IMR-90 (cell line): Measurements from ENCODE around the gene NOL6. TPM values are rescaled to one million over a fixed set of nuclear protein-coding genes. Genes with fewer than 3 reads are reported as not detected.
A peak's percentile ranks its signal among the peaks of the same experiment; 100 is the strongest.

Source experiments
- ATAC-seq: fragments of 200-7000 bp; cut with Tn5 transposase; 2 replicates; pipeline ENCODE4 v1.9.1; 2020; ENCODE audit warnings: low read depth, mild to moderate bottlenecking, moderate library complexity
- BruUV-seq: library from RNA; stranded (reverse); fragments of 400-500 nt; replicated peaks from 2 replicates; lab custom pipeline; 2021; lab: Mats Ljungman, UMichigan
- CTCF ChIA-PET: fragments of 300-600 bp; formaldehyde crosslinking; extraction: SDS; loops from one replicate; lab custom pipeline; 2021; ENCODE audit warnings: antibody characterized with exemption; lab: Yijun Ruan, JAX
- POLR2A ChIA-PET: fragments of 300-600 bp; sonication (Branson Sonifier 250); formaldehyde crosslinking; loops from one replicate; lab custom pipeline; 2022; ENCODE audit warnings: antibody characterized with exemption; ENCODE audit not compliant: unreplicated experiment; lab: Charles Lee
- DNase-seq: peaks from one replicate; pipeline ENCODE4 v3.0.0; 2013
- H2AFZ ChIP-seq: replicated peaks from 2 replicates; pipeline ENCODE3; 2013; ENCODE audit warnings: low read length, mild to moderate bottlenecking; ENCODE audit not compliant: poor library complexity
- H2AK5ac ChIP-seq: 2 replicates; pipeline ENCODE4 v1.6.1; 2013; ENCODE audit warnings: low read depth, low read length, inconsistent platforms
- H2AK9ac ChIP-seq: replicated peaks from 2 replicates; pipeline ENCODE3; 2013; ENCODE audit warnings: mild to moderate bottlenecking, low read depth, low read length, moderate library complexity; ENCODE audit not compliant: poor library complexity
- H2BK120ac ChIP-seq: 2 replicates; pipeline ENCODE4 v1.6.1; 2013; ENCODE audit warnings: low read depth, low read length, inconsistent platforms
- H2BK15ac ChIP-seq: 3 replicates; pipeline ENCODE4 v1.6.1; 2013; ENCODE audit warnings: low read depth, low read length, inconsistent platforms
- H2BK20ac ChIP-seq: 2 replicates; pipeline ENCODE4 v1.6.1; 2013; ENCODE audit warnings: low read depth, mild to moderate bottlenecking, inconsistent platforms, low read length, moderate library complexity
- H2BK5ac ChIP-seq: 2 replicates; pipeline ENCODE4 v1.6.1; 2013; ENCODE audit warnings: mild to moderate bottlenecking, low read depth, low read length, inconsistent platforms; ENCODE audit not compliant: poor library complexity, severe bottlenecking
- H3K14ac ChIP-seq: replicated peaks from 2 replicates; pipeline ENCODE4 v1.6.1; 2013; ENCODE audit warnings: low read depth, low read length, inconsistent platforms
- H3K18ac ChIP-seq: 2 replicates; pipeline ENCODE4 v1.6.1; 2013; ENCODE audit warnings: low read depth, low read length, control low read depth
- H3K23ac ChIP-seq: 2 replicates; pipeline ENCODE4 v1.6.1; 2013; ENCODE audit warnings: low read depth, low read length, inconsistent platforms
- H3K27ac ChIP-seq: 2 replicates; pipeline ENCODE4 v1.5.1; 2013; ENCODE audit warnings: mild to moderate bottlenecking, control low read depth, low read length; ENCODE audit not compliant: insufficient read depth
- H3K27me3 ChIP-seq: 2 replicates; pipeline ENCODE4 v1.6.1; 2013; ENCODE audit warnings: low read length; ENCODE audit not compliant: control insufficient read depth, insufficient read depth
- H3K36me3 ChIP-seq: 2 replicates; pipeline ENCODE4 v1.6.1; 2013; ENCODE audit warnings: low read length, mixed read lengths; ENCODE audit not compliant: control insufficient read depth, insufficient read depth
- H3K4ac ChIP-seq: 2 replicates; pipeline ENCODE4 v1.6.1; 2013; ENCODE audit warnings: low read depth, low read length, inconsistent platforms
- H3K4me1 ChIP-seq: 2 replicates; pipeline ENCODE4 v1.6.1; 2013; ENCODE audit warnings: low read length, mixed read lengths; ENCODE audit not compliant: control insufficient read depth, insufficient read depth
- H3K4me2 ChIP-seq: 2 replicates; pipeline ENCODE4 v1.6.1; 2013; ENCODE audit warnings: low read depth, mild to moderate bottlenecking, control low read depth, low read length, moderate library complexity
- H3K4me3 ChIP-seq: 2 replicates; pipeline ENCODE4 v1.5.1; 2013; ENCODE audit warnings: low read depth, mild to moderate bottlenecking, control low read depth, low read length, moderate library complexity; ENCODE audit not compliant: insufficient read depth
- H3K56ac ChIP-seq: 2 replicates; pipeline ENCODE4 v1.6.1; 2013; ENCODE audit warnings: low read length, inconsistent platforms; ENCODE audit not compliant: insufficient read depth; ENCODE audit errors: extremely low read depth
- H3K79me1 ChIP-seq, 2 experiments: 2 replicates each; pipeline ENCODE4 v1.6.1; 2013; ENCODE audit warnings: low read length in 2 of 2, inconsistent platforms in 1 of 2, low read depth in 1 of 2
- H3K9ac ChIP-seq: 2 replicates; pipeline ENCODE4 v1.6.1; 2013; ENCODE audit warnings: low read depth, low read length, control low read depth
- H3K9me1 ChIP-seq: 2 replicates; pipeline ENCODE4 v1.6.1; 2013; ENCODE audit warnings: low read length, inconsistent platforms; ENCODE audit not compliant: insufficient read depth
- H3K9me3 ChIP-seq: 2 replicates; pipeline ENCODE4 v1.6.1; 2013; ENCODE audit warnings: low read length; ENCODE audit not compliant: control insufficient read depth, insufficient read depth
- H4K20me1 ChIP-seq: 2 replicates; pipeline ENCODE4 v1.6.1; 2013; ENCODE audit warnings: low read length, inconsistent platforms; ENCODE audit not compliant: insufficient read depth
- H4K5ac ChIP-seq: 2 replicates; pipeline ENCODE4 v1.6.1; 2013; ENCODE audit warnings: mild to moderate bottlenecking, low read depth, low read length, control low read depth
- H4K8ac ChIP-seq, 2 experiments: 2 replicates each; pipeline ENCODE4 v1.6.1; 2013; ENCODE audit warnings: low read depth in 2 of 2, low read length in 2 of 2, control low read depth in 1 of 2, inconsistent platforms in 1 of 2
- H4K91ac ChIP-seq: 2 replicates; pipeline ENCODE4 v1.6.1; 2013; ENCODE audit warnings: low read depth, low read length, inconsistent platforms; ENCODE audit not compliant: insufficient read depth
- FOS ChIP-seq: fragments of 150-350 bp; IDR thresholded peaks from 2 replicates; pipeline ENCODE4 v1.6.1; 2016; ENCODE audit warnings: low read depth, low read length
- SMC3 ChIP-seq: fragments of 150-350 bp; IDR thresholded peaks from 2 replicates; pipeline ENCODE4 v1.6.1; 2016; ENCODE audit warnings: low read depth, mild to moderate bottlenecking, antibody characterized with exemption, low read length, moderate library complexity
- WGBS, 2 experiments: methylation state at CpG; one replicate each; pipeline versions ENCODE4 v1.1.5 to v1.1.7; 2013; ENCODE audit warnings: missing lambda C conversion rate in 2 of 2; ENCODE audit not compliant: insufficient read length in 1 of 2; ENCODE audit errors: extremely low coverage in 2 of 2; 5-methylcytosine and 5-hydroxymethylcytosine counted together
- dilution Hi-C: fragments of 300-500 bp; cut with HindIII; formaldehyde crosslinking; loops from one replicate; pipeline ENCODE4 v1.14.3; 2018; ENCODE audit warnings: low sequenced_read_pairs; ENCODE audit not compliant: unreplicated experiment
- in situ Hi-C: fragments of 300-500 bp; cut with MboI; formaldehyde crosslinking; loops from 3 replicates; pipeline ENCODE4 v1.14.3; 2019; ENCODE audit warnings: low sequenced_read_pairs, inconsistent platforms, mixed read lengths
- intact Hi-C: fragments of 100-400 bp; cut with micrococcal nuclease; formaldehyde crosslinking; loops from 2 replicates; pipeline ENCODE4 v1.10.0; 2022
- polyA plus RNA-seq, 3 experiments: library from polyadenylated mRNA; depleted of rRNA; stranded (reverse); fragments of >200 nt; gene quantifications; 2 replicates each; pipeline ENCODE4 v1.2.3, GENCODE V29; 2012; ENCODE audit warnings: low replicate concordance in 1 of 3
- total RNA-seq: library from RNA; depleted of rRNA; stranded (reverse); fragments of >200 nt; gene quantifications from 2 replicates; pipeline ENCODE4 v1.2.3, GENCODE V29; 2012

Gene NOL6
- total and polyA plus RNA-seq, 2 of the 4 experiments (the other 2 are of a cell fraction): 47.3 to 71.7 TPM

GRCh38 chr9:33480106-33480505 lies 6.4 kb upstream of the NOL6 start:
- Histone ChIP-seq H2BK5ac (no peak overlapping the region), H3K79me1 (peaks cover 0 to 4% of the 10 kb centered on the region in 2 experiments; a peak in 2 of 4 replicates), H2AK9ac (peak overlapping the region; percentile 19), H3K27ac (no peak overlapping the region), H3K18ac (no peak overlapping the region), H2AFZ (peak overlapping the region; percentile 41), H3K36me3 (no peaks in the 10 kb centered on the region), H2BK15ac (no peak overlapping the region), H3K4me2 (no peak overlapping the region), H3K4ac (no peak overlapping the region), H3K14ac (no peak overlapping the region), H3K4me3 (no peak overlapping the region), H3K56ac (no peak overlapping the region), H3K9ac (no peak overlapping the region), H4K5ac (no peak overlapping the region), H3K9me1 (0 out of 2 replicates have a peak, but pooled peaks cover 2% of the 10 kb centered on the region), H4K20me1 (no peaks in the 10 kb centered on the region), H2BK20ac (no peak overlapping the region), H2AK5ac (no peak overlapping the region), H3K23ac (no peak overlapping the region), H3K4me1 (no peaks in the 10 kb centered on the region), H4K91ac (no peak overlapping the region), H3K27me3 (no peaks in the 10 kb centered on the region), H2BK120ac (no peak overlapping the region), H4K8ac (no peak overlapping the region), H3K9me3 (no peaks in the 10 kb centered on the region)
- ATAC-seq (peak; percentile 56), DNase-seq (no peak)
- no TSS peak for BruUV-seq
- TF ChIP-seq FOS (no peak), SMC3 (no peak)
- in situ Hi-C loops (no loop called here), dilution Hi-C loops (no loop called here), intact Hi-C loops (no loop called here)
- 86% methylated on average over 1 of the region's 2 CpGs; no CpG with 5 or more reads in 1 of the 2 experiments for WGBS, 2 experiments
- POLR2A ChIA-PET: no interaction called here
- CTCF ChIA-PET: no interaction called here
